OCI-LY7 (cell line): ENCODE measurements around the gene STX8.

Source experiments
- EZH2phosphoT487 ChIP-seq: fragments of 200-600 bp; sonication (generic); IDR thresholded peaks from 2 replicates; pipeline ENCODE4 v1.6.1; 2018; ENCODE audit warnings: low read depth, borderline replicate concordance, mild to moderate bottlenecking, mixed run types, antibody characterized with exemption, low read length, moderate library complexity, mixed read lengths
- TF ChIP-seq, protein P1 (sequence below): fragments of 200-600 bp; sonication (generic); conservative IDR thresholded peaks from 2 replicates; pipeline ENCODE4 v1.5.1; 2014; ENCODE audit warnings: mild to moderate bottlenecking, antibody characterized with exemption, low read length, moderate library complexity, mixed read lengths

DNA sequence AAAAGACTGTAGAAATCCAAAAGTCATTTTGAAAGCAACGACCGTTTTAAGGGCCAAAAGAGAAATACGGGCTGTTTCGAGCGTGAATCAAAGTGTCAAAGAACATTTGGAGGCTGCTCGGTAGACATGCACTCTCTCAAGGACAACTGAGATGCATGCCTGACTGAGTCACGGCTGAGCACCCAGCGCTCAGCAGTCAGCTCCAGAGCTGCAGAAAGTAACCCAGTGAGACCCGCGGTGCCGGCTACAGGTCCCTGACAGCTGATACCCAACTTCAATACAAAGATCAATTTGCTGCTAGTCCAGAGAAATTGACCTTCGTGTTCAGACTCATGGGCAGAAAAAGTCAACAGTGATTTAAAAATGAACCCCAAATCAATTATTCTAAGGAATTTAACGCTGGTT, 214.9 kb downstream of the STX8 start:
- TF ChIP-seq EZH2phosphoT487 = no peak
- TF ChIP-seq, protein P1, sequence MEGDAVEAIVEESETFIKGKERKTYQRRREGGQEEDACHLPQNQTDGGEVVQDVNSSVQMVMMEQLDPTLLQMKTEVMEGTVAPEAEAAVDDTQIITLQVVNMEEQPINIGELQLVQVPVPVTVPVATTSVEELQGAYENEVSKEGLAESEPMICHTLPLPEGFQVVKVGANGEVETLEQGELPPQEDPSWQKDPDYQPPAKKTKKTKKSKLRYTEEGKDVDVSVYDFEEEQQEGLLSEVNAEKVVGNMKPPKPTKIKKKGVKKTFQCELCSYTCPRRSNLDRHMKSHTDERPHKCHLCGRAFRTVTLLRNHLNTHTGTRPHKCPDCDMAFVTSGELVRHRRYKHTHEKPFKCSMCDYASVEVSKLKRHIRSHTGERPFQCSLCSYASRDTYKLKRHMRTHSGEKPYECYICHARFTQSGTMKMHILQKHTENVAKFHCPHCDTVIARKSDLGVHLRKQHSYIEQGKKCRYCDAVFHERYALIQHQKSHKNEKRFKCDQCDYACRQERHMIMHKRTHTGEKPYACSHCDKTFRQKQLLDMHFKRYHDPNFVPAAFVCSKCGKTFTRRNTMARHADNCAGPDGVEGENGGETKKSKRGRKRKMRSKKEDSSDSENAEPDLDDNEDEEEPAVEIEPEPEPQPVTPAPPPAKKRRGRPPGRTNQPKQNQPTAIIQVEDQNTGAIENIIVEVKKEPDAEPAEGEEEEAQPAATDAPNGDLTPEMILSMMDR = no peak
